Measurements from ENCODE around the gene CORO2A.

DNA sequence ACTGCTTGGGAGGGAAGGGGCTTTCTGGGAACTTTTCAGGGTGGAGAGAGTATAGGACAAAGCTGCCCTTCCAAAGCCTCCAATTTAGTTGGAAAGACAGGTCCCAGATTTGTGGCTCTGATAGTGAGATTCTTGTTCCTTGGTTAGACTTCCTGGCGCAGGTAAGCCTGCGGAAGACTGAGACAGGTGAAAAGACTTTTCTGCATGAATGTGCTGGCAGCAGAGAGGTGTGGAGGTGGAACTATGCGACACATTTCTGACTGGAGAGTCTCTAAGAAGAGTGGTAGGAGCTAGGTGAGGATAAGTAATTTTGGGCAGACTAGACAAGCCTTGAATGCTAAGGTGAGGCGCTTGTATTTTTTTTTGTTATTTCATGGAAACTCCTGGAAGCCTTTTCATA lies 106.0 kb downstream of the CORO2A start:
- TF ChIP-seq, protein P1, sequence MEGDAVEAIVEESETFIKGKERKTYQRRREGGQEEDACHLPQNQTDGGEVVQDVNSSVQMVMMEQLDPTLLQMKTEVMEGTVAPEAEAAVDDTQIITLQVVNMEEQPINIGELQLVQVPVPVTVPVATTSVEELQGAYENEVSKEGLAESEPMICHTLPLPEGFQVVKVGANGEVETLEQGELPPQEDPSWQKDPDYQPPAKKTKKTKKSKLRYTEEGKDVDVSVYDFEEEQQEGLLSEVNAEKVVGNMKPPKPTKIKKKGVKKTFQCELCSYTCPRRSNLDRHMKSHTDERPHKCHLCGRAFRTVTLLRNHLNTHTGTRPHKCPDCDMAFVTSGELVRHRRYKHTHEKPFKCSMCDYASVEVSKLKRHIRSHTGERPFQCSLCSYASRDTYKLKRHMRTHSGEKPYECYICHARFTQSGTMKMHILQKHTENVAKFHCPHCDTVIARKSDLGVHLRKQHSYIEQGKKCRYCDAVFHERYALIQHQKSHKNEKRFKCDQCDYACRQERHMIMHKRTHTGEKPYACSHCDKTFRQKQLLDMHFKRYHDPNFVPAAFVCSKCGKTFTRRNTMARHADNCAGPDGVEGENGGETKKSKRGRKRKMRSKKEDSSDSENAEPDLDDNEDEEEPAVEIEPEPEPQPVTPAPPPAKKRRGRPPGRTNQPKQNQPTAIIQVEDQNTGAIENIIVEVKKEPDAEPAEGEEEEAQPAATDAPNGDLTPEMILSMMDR (IDR thresholded peaks at IDR 0.05), result no peak
- TF ChIP-seq POLR2AphosphoS5 (IDR thresholded peaks at IDR 0.05), result no peak
